ENCODE results near the gene ATXN2. TPM values are rescaled to one million over a fixed set of nuclear protein-coding genes. Genes with fewer than 3 reads are reported as not detected.
"Not testable (repeated sequence)": the region's sequence is repeated elsewhere in the genome, so short reads cannot be mapped to it uniquely, and the experiment has no call there.

Gene ATXN2
- polyA plus RNA-seq, 1 donor, result 53.4 TPM

- DNase-seq, result no peak
These were observed 184.3 kb downstream of the ATXN2 start for GRCh38 chr12:111414711-111415252.

GRCh38 chr12:111413442-111414086, 185.6 kb downstream of the ATXN2 start:
- DNase-seq, result no peak

- no peak for DNase-seq
These were observed 186.2 kb downstream of the ATXN2 start for GRCh38 chr12:111412830-111413441.

- DNase-seq, result no peak
These were observed 186.9 kb downstream of the ATXN2 start for GRCh38 chr12:111412007-111412829.

- no peak for DNase-seq
These were observed 187.8 kb downstream of the ATXN2 start for GRCh38 chr12:111411185-111411764.

- no peak for DNase-seq
These were observed 188.5 kb downstream of the ATXN2 start for GRCh38 chr12:111410431-111411184.

- DNase-seq, result no peak
These were observed 189.2 kb downstream of the ATXN2 start for GRCh38 chr12:111409780-111410430.

GRCh38 chr12:111409403-111409779, 189.7 kb downstream of the ATXN2 start:
- no peak for DNase-seq

- DNase-seq, result no peak
These were observed 190.3 kb downstream of the ATXN2 start for GRCh38 chr12:111408686-111409402.

- DNase-seq, result no peak
These were observed 191.0 kb downstream of the ATXN2 start for GRCh38 chr12:111408116-111408440.

GRCh38 chr12:111407377-111408115, 191.6 kb downstream of the ATXN2 start:
- peak; percentile 66 for DNase-seq

- DNase-seq, result peak; percentile 47
These were observed 192.4 kb downstream of the ATXN2 start for GRCh38 chr12:111406474-111407376.

GRCh38 chr12:111405859-111406473, 193.1 kb downstream of the ATXN2 start, which contains the start of gene SH2B3:
Gene SH2B3 (plus strand): TSS chr12:111405923. CDS start chr12:111418146, 12,223 bp downstream.
- peak; percentile 74 for DNase-seq

- DNase-seq, result peak; percentile 86
These were observed 193.8 kb downstream of the ATXN2 start for GRCh38 chr12:111405149-111405858.

- DNase-seq, result no peak
These were observed 194.6 kb downstream of the ATXN2 start for GRCh38 chr12:111404362-111405148.

- DNase-seq, result not testable (repeated sequence)
These were observed 196.7 kb downstream of the ATXN2 start for GRCh38 chr12:111402490-111402824.
